NCI-H187 (cell line): Measurements from ENCODE around the gene HOXA11.

Source experiments
- DNase-seq, 2 experiments: peaks; one replicate each; lab custom pipeline; 2025; lab: John Stamatoyannopoulos, UW

HOXA11 gene

DNA sequence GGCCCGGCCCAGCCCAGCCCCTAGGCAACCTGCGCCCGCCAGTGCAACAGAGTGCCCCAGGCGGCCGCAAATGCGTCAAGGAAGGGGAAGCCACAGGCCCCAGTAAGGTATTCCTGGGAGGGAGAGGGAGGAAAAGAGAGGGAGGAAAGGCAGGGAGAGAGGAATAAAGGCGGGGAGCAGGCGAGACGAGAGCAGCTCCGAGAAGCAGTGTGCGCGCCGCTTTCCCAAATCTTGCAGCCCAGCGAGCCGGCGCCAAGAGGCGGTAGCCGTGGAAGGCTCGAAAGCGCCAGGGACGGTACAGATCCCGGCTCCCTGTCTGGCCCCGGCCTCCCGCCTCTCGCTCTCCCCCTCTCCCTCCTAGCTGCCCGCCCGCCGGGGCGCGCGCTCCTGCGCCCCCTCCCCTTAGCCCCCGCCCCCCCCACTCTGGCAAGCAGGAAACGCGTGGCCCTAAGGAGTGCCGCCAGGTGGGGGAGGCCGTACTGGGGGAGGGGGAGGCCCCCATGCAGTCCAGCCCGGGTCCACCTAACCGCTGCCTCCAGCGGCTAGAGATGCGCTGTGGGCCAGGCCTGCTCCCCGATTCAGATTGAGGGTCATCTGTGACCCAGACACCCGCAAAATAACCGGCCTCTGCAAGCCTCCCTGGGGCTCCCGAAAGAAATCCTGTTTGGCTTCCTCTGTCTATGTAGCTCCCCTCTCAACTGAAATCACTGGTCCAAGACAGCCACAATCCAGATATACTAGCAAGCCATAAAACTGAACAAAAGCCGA lies 15.2 kb downstream of the HOXA11 start:
- DNase-seq = peak; percentile 47 to 61

- peak in 1 of 2 experiments; percentile 38 for DNase-seq
Observed at GRCh38 chr7:27168265-27168947, 16.6 kb downstream of the HOXA11 start.

DNA sequence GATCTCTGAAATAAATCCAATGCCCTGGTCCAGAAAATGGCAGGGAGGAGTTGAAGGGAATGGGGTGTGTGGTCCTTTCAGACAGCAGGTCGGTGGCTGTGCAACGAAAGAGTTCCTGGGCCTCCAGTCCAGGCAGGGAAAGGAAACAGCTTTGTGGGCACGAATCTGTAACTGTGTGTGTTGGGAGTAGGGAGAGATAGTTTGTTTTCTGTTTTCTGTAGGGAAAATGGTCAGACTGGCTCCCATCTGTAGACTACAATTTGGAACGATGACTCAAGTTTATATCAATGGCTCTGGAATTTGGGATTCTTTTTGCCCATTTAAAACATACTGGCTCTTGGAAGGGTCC lies 17.1 kb downstream of the HOXA11 start:
- peak in 1 of 2 experiments; percentile 34 for DNase-seq

- DNase-seq = no peak
Observed at GRCh38 chr7:27166531-27167505, 18.2 kb downstream of the HOXA11 start.

- no peak for DNase-seq
Observed at GRCh38 chr7:27165996-27166530, 19.0 kb downstream of the HOXA11 start.

- no peak for DNase-seq
Observed at GRCh38 chr7:27165089-27165995, 19.7 kb downstream of the HOXA11 start, which contains the start of gene HOXA9. Gene HOXA9 (minus strand): TSS chr7:27165537. CDS start chr7:27165457, 80 bp downstream.

- DNase-seq = no peak
Observed at GRCh38 chr7:27164367-27165088, 20.5 kb downstream of the HOXA11 start.

DNA sequence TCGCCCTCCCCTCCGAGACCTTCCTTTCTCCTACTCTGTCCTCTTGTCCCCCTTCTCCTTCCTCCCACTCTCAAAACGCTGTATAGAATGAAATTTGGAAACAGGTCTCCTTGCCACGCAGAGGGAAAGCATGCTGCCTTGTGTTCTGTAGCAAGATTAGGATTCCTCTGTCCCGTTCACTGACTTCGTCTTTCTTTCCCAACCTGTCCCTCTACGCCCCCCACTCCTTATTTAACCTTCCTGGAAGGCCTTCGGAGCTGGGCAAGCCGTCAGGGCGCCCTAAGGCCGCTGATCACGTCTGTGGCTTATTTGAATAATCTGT lies 21.0 kb downstream of the HOXA11 start:
- no peak for DNase-seq

DNA sequence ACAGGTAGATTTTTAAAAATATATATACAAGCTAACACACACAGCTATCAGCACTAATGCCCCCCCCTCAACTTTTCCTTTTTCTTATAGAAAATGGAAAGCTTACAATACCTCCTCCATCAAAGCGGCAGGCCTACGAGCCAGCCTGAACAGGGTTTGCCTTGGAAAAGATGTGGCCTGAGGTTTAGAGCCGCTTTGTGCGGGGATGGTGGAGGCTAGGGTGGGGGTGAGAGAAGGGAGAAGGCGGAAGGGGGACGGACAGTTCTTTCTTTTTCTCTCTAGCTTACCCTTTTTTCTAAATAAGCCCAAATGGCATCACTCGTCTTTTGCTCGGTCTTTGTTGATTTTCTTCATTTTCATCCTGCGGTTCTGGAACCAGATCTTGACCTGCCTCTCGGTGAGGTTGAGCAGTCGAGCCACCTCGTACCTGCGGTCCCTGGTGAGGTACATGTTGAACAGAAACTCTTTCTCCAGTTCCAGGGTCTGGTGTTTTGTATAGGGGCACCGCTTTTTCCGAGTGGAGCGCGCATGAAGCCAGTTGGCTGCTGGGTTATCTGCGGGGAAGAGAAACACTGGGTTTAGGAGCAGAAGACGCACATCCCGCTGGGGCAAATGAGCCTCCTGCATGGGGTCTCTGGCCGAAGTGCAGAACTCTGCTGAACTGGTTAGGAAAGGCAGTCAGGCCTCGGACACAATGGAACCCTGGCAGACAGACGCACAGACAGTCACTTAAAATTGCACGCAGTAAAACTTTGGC lies 21.6 kb downstream of the HOXA11 start:
- DNase-seq = no peak

DNA sequence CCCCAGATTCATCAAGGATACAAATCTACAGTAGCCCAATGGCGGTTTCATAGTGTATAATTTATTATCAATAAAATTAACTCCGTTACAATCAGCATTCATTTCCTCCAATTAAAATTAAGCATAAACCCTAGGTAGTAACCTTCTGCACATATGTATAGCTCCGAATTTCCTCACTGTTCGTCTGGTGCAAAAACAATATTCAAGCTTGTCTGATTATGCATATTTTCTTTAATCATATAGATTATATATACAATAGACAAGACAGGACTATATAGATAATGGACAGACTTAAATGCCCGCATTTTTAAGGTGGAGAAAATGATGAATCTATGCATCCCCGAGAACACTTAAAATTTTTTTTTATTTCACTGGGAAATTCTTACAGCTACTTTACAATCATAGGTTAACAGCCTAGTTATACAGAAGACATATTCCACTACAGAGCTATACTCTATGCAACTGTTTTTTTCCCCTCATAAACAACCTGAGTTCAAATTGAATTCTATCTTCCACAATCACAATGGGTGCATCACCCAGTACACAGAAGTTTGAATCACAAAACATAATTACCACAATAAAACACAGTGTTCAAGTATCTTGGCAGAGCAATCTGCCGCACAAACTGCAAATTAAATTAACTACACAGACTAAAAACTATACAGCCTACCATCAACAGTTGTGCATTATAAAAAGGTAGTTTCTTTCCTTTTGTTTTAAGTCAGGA lies 22.3 kb downstream of the HOXA11 start:
- DNase-seq = no peak

DNA sequence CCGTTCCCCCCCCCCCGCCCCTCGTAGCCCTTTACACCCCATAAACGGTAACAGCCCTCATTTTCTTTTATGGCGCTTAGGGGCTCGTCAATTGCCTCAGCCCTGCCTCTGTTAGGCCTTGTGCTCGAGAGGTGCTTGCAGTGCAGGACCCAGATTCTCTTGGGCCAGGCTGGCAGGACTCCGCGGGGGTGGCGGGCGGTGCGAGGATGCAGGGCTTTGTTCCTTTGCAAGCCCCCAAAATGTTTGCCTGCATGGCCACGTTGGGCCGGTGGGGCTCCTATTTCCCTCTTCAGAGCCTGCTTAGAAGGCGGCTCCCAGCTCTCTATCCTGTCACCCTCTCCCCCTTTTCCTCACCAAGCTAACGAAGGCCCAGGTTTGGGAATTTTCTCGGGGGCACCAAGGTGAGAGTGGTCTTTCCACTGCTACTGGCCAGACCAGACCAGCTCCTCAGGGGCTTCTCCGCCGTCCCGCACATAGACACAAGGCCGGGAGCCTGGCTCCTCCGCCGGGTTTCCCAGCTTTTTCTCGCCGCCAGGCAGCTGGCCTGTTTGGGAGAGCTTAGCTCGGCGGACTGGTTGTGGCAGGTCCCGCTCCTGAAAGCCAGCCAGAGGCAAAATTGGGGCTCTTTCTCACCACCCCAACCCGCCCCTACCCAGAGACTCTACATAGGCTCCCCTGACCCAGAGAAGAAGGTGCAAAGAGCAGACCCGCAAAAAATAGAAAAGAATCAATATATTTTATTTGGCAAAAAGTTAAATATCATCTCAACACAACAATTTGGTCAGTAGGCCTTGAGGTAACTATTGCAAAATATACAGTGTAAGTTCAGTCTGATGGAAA lies 23.1 kb downstream of the HOXA11 start:
- no peak for DNase-seq

- DNase-seq = no peak
Observed at GRCh38 chr7:27161214-27161720, 23.8 kb downstream of the HOXA11 start.

- peak; percentile 53 to 71 for DNase-seq
Observed at GRCh38 chr7:27160546-27161213, 24.4 kb downstream of the HOXA11 start.

- DNase-seq = no peak
Observed at GRCh38 chr7:27160145-27160545, 24.9 kb downstream of the HOXA11 start.

DNA sequence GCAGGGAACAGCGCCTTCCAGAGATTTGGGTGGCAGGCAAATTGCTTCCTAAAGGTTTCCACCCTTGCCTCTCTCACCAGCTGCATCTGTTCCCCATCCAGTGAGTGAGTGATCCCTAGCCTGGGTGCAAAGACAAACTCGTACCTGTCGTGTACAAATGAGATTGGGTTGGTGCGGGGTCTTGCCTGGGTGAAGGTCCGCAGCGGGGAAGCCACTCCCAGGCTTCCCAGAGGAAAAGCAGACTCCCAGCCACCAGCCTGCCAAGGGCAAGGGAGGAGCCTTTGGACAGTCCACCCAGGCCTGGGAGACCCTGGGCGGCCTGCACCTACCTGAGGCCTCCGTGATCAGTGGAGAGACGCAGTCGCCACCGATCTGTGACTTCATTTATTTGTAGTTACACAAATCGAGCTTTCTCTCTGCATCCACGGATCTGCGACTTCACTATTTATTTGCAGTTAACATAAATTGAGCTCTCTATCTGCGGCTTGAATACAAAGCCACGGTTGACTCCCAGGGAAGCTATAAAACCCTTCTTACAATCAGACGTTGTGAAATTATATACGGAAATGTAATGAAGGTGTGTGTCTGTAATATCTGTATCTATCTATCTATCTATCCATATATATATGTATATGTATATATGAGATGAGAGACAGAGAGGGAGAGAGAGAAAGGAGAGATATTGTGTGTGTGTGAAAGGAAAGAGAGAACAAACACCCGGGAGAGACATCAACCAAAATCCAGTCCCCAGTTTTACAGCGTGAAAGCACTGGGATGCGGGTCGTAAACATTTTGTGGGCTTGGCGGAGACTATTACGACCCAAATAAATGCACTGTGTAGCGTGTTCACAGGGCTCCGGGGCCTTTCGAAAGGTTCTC lies 25.5 kb downstream of the HOXA11 start:
- no peak for DNase-seq
